ENCODE measurements around the gene LRRK1.

The LRRK1 gene

DNA sequence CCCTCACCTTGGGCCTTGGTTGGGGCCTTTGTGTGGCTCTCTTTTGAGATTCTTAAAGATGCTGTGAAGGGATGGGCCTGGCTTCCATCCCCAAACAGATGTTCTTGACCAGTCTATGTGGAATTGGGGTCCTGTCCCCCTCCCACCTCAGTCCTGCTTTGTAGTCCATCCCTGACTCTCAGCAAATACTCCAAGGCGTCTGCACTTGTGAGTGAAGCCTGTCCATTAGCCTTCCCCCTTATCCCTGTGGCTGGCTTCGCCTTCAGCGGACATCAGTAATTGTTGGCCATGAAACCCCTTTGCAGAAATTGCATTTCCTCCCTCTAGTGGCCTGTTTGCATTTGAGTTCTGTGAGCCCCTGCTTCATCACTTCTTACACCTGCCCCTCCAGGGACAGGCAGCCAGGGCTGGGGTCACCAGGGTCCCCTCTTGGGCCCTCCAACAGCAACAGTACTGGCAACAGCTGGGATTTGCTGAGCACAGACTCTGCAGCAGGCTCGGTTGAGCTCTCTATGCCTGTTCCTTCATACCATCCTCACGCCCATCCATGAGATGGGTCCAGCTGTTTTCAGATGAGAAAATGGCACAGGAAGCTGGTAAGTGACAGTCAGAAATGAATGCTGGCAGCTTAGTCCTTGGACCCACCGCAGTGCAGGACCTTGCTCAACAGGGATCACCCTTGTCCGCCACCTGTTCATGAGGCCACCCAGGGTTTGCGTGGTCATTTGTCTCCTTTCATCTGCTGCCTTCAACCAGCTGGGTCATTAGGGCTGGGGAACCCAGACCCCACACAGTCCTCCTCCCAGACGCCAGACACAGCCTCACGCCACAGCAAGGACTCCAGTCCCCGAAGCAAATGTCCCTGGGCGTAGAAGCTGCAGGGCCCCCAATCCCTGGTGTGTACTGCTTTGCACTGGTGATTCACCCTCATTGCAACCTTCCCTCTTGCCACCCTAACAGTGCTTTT, 8.9 kb upstream of the LRRK1 start:
- DNase-seq (ENCODE audit: low spot score) = no peak

DNA sequence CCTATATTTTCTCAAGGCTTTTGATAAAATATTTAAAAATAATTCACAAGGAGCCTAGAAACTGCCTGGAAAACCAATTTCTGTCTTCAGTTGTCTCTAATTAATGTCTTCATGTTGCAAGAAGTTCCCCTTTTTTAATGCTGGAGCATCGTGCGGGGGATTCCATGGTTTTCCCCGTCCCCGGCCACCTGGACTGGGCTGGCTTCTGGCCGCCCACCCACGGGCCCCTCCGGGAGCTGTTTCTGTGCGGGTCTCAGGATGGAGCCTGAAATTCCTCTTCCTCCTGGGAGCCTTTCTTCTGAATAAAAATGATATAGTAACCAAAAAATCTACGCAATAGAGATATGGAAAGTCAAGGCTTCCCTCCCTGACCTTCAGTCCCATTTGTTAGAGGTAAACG, 8.1 kb upstream of the LRRK1 start:
- DNase-seq (ENCODE audit: low spot score) = no peak

DNA sequence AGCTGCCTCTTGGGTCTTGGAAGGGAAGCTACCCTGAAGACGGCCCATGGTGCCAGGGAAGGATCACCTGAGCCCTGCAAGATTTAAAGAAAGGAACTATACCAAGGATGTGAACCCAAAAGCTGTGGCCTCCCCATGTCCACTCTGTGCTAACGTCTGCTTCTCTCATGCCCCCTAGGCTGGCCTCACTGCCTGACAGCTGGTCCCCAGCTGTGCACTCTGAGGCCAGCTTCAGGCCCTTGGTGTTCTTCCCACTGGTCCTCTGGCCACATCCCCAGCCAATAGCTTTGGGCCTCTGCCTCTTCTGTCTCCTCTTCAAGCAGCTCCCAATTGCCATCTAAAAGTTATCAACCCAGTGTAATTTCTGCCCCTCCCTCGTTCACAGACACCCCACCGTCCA, 5.2 kb upstream of the LRRK1 start:
- no peak for DNase-seq (ENCODE audit: low spot score)

DNA sequence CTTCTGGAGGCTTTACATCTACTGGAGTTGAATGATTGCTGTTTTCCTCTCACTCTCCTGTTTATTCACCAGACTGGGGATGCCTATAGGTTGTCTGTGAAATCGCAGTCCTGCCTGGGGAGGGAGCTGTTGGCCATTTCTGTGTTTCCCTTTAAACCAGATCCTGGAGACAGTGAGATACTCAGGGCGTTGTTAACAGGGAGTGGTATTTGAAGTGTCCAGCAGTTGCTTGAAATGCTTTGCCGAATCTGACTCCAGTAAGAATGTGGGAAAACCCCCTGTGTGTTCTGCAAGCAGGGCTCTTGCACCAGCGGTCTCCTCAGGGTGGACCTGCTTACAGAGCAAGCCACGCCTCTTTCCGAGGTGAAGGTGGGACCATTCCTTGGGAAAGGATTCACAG, 4.3 kb upstream of the LRRK1 start:
- no peak for DNase-seq (ENCODE audit: low spot score)

DNA sequence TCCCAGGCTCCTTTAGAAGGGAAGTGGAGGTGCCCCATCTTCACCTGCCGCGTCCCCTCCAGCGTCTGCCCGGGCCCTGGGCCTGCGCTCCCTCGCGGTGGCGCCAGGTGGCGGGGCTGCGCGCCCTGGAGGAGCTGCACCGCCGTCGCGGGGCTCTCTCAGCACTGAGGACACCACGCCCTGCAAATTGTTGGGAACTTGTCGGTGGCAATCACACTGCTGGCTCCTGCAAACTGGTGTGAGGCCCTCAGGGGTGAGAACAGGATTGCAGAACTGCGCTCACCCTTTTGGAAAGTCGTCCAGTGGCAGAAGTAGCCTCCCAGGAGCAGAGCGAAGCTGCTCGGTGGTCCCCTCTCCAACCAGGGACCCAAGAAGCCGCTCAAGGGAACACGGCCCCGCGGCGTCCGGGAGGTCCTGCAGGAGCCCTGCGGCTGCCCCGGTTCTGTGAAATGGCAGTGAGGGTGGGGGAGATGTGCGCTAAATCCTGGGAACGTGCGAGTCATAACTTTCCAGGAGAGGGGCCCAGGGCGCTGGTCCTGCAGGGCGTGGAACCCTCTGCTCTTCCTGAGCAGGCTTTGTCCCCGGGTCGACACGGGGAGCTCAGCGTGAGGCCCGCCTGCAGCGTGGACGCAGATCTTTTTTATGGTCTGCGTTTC, 995 bp upstream of the LRRK1 start:
- peak; percentile 93 for DNase-seq (ENCODE audit: low spot score)

DNA sequence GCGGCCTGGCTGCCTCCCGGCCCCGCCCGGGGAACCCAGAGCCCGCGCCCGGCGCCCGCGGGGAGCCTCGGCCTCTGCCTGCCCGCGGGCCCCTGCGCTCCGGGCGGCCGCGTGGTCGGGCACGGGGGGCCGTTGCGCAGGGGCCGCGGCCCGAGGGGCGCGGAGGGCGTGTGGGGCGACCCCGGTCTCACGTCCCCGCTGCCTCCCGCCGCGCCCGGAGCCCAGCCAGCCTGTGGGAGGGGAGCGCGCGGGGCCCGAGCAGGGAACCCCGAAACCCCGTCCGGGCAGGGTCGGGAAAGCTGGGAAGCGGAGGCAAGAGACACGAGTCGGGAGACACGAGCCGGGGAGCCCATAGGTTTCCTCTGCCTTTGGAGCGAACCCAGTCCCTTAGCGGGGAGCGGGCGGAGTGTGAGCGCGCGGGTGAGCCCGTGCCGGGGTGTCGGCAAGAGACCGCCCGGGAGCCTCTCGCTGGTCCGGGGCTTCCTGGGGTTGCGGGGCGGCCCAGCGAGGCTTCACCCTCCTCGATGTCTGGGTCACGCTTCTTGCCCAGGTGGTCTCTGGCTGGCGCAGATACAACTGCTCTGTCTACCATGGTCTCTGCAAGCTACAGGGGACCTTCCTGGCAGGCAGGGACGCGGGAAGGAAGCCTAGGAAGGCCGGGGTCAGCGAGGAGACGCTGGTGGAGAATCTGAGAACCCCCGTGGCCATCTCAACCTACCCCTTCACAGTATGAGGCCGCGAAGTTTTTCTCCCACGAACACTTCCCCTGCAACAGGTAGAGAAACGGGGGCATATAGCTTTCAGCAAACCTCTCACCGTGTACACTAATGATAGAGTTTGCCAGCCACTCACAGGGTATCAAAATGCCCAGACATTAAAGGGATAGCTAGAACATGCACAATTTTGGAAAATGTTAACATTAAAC, 586 bp downstream of the LRRK1 start:
- no peak for DNase-seq (ENCODE audit: low spot score)

DNA sequence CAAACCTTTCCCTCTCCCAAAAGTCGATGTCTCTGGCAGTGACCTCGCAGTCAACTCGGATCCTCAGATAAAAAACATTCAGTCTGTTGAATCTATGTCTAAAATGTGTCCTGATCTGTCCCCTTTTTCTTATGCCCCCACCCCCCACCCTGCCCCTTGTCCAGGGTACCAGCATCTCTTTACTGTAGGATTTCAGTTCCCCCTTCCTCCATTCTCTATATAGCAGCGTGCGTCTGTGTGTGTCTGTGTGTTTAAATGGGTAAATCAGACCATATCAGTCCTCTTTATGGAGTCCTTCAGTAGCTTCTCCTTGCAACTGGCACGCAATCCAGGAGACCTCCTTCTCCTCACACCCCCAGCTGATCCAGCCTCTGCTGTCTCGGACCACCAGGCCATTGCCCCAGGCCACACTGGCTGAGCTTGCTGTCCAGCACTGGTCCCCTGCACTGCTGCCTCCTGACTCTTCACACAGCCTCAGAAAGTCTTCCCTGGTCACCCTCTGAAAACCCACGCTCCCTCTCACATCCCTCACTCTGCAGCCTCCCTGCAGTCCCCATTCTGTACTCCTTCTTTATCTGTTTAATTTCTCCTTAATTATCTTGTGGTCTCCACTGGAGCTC, 1.5 kb downstream of the LRRK1 start:
- no peak for DNase-seq (ENCODE audit: low spot score)

DNA sequence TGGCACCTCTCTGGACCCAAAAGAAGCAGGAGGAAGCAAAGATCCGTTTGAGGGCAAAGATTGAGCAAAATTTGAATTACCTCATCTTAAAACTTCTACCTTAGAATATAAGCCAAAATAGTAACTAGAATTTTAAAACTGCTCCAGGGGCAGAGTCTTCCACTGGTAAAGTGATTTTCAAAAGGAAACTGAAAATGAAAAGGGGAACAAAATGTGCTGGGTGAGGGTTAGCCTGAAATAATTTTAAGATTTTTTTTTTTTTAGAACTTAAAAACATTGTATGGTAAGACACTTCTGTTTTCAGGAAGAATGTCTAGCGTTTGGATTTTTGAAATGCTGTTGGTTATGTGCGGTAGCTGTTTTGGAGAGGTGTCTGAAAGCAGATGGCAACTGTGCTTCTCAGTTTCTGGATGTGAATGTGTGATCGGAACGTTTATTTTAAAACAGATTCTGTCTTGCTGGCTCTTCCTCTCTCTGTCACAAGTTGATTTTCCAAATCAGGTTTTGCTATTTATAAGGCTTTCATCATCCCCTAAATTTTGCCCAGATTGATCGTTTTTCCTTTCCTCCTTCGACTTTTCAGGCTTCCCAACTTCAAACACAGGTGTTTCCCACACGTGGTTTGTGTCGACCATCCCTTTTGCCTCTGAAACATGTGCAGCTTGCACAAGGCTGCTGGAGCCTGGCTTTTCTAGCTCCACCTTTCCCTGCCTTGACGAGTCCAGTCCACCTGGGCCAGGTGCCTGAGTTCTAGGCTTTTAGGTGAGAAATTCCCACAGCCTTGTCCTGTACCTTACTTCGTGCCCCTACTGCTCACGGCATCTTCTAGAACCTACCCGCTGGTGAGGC, 3.3 kb downstream of the LRRK1 start:
- no peak for DNase-seq (ENCODE audit: low spot score)

DNA sequence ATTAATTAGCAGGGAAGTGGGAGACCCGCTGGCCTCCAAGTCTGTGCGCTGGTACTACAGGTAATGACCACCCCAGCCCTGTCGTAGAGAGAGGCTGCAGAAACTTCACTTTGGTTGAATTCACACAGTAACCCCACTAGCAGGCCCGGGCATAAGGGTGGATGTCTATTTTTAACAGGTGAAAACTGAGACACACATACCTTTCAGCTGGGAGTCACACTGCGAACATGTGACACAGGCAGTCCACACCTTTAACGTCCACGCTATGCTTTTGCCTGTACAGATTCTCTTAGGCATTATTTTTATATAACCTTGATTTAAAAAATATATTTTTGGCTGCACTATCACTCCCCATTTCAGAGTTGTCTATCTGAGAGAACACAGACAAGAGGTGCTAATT, 3.9 kb downstream of the LRRK1 start:
- no peak for DNase-seq (ENCODE audit: low spot score)

DNA sequence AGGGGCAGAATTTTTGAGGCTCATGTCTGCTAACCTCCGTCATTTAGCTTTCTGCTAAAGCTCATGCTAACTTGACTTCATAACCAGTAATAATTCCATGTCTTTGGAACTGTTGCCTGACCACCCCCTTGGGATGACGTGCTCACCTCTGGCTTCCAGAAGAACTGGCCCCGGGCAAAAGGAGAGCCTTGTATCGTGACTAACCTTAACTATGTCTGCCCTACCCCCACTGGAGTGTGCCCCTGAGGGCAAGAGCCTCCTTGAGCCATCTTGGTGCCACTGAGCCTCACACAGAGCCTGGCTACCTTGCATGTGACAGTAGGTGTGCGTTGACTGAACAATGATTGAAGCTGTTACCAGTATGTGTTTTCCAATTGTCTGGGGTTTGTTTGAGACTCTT, 4.7 kb downstream of the LRRK1 start:
- DNase-seq (ENCODE audit: low spot score) = no peak

DNA sequence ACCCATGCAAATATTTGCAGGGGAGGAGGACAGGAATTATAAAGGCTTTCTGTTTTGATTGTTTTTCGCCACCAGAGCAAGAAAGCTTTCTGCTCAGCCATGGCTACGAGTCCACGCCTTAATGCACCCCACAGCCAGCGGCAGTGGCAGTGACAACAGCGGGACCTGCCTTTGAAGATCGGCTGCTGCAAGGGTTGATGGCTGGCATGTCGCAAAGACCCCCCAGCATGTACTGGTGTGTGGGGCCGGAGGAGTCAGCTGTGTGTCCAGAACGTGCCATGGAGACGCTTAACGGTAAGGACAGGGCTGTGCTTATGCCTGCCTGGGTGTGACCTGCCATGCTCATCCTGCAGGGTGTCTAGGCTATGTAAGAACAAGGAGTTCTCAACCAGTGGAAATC, 5.3 kb downstream of the LRRK1 start:
- DNase-seq (ENCODE audit: low spot score) = no peak

DNA sequence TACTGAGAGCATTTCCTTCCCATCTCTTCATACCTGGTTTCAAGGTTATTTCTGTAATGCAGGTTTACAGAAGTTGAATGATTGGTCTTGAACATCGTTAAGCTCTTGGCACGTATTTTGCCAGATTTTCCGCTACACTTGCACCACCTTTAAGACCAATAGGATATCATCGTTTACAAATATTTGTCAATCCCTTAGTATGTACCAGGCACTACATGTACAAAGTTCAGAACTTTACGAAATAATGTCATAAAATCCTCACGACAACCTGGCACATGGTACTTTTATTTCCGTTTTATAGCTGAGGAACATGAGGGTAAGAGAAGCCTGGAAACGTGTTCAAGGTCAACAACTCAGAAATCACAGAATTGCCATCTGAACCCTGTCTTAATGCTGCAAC, 6.3 kb downstream of the LRRK1 start:
- DNase-seq (ENCODE audit: low spot score) = no peak

DNA sequence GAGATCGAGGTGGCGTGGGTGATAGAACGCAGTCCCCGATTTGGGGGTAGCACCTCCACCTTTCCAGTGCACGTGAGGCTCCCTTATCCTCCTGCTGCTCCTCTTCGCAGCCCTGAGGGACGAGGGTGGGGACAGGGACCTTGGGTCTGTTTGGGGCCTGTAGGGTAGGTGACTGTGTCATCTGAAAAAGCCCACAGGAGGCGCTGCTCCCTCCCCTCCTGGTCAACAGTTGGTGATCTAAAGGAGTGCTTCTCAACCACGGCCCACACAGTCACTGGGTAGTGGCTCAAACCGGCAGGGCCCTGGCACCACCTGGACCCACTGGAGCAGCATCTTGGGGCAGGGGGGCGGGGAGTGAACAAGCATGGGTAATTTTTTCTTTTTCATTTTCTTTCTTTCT, 7.1 kb downstream of the LRRK1 start:
- DNase-seq (ENCODE audit: low spot score) = no peak

DNA sequence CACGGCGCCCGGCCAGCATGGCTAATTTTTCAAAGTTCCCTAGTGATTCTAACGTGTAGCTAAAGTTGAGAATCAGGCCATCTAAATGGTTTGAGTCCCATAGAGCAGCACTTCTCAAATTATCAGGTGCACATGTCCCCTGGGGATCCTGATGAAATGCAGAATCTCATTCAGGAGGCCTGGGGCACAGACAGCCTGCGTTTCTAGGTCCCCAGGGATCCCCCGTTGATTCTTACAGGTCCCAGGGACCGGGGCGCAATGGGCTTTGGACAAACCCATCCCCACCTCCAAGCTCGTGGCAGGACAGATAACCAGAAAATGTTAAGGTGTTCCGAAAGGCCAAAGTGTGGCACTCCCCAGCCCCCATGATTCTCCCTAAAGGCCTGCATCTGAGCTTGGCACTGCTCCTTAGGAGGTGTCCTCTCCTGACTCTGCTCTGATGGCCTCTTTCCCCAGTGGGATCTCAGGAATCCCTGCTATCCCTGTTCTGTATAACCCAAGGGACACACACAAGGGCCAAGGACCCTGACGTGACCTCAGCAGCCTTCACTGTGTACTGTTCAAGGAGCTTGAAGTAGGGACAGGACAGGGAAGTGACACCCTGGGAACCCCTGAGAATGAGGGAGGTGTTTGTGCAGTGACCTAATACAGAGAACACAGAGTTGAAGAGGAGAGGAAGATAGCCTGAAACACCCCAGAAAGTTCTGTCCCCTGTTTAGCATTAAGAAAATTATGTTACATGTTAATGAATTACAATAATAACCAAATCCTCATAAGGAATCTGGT, 8.0 kb downstream of the LRRK1 start:
- no peak for DNase-seq (ENCODE audit: low spot score)

DNA sequence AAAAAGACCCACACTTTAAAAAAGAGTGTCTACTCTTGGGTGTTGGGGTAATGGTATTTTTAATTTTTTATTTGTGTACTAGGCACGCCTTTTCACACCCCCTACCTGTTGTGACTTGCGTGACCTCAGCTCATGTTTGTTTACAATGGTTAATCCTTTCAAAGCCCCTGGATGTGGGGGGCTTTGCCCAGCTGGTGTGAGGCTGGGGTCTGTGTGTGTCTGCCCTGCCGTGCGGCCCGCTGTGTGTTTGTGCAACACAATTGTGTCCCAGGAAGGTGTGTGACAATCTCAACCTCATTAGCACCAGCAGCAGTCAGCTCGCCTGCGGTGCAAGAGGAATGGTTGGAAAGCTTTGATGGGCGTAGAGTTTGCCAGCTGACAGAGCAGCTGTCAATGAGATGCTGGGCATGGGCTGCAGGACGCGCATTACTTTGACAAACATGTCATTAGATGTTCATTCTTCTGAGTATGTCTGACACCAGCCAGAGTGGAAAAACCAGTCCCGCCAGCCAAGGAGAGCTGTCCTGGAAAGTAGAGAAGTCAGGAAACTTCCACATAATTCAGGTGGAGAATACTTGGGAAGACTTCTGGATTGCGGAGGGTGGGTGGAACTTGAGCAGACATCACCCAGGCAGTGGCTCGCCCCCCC, 9.6 kb downstream of the LRRK1 start:
- no peak for DNase-seq (ENCODE audit: low spot score)

DNA sequence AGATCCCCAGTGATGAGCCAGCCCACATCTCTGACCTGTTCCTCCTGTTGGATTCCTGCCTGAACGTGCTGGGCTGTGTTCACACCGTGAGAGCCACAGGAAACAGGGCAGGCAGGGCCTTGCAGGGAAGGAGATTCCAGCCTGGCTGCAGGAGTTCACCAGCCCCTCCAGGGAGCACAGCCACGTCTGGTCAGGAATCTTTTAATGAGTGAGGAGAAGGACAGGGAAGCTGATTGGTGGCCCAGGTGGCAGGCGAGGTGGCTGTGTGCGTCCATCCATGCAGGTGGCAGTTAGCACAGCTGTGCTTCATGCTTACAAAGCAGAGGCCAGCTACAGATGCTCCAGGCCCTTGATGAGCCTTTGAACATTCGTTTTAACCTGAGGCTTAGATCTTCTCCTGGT, 10.5 kb downstream of the LRRK1 start:
- no peak for DNase-seq (ENCODE audit: low spot score)

DNA sequence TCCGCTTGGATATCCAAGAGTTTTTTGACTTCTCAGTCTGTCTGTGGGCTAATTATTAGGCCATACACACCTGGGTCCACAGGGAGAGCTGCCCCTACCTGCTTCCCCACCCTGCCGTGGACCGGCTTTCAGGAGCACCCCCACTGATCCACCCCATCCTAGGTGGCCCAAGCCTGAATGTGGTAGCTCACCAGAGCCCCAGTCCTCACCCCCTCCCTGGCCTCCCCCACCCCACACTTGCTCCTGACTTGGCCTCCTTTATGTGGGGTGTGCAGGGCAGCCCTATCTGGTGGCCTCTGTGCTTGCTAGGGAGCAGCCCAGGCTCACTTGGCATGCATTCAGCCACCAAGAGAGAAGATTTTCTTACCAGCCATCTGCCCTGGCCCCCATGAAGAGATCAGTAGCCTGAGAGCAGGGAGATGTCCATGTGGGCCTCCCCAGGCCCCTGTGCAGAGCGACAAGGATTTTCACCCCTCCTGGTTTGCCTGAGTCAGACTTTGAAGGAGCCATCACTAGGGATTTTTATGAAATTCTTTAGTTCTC, 11.2 kb downstream of the LRRK1 start:
- DNase-seq (ENCODE audit: low spot score) = no peak

DNA sequence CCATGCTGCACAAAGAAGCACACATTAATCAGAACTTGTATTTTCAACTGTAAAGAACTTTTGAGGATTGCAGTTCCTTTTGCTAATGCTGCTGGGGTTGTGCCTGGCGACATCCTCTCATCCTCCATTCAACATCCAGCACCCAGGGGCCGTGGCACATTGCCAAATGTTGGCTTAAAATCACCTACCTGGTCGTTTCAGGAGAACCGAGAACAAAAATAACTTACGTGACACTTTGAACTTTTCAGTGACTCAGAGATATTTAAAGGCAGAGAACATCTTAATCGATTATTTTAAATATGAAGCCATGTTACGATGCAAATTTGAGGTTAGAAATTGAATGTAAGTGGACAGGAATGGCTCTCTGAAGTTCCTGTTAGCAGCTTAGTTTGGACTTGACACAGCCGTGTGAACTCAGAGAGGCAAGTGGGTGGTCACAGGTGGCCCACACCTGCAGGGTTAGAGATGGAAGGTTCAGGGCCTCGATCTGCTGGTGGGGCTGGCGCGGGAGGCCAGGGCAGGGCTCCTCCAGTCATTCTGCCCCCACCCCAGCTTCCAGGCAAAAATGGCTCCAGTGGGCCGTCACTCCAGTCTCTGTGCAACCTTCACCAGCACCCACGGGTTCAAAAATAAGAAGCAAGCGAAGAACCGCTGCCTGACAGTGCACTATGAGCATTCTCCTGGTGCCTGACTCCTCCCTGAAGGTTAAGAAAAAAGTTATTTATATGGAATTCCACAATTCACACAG, 12.2 kb downstream of the LRRK1 start:
- DNase-seq (ENCODE audit: low spot score) = no peak
